AG10803 (cell line): Measurements from ENCODE around the gene SLC5A7.

ENCODE experiments used
- DNase-seq: peaks from one replicate; pipeline ENCODE4 v3.0.0; 2010; ENCODE audit warnings: low read depth
- H3K4me3 ChIP-seq: 2 replicates; pipeline ENCODE4 v1.5.1; 2011; ENCODE audit warnings: mild to moderate bottlenecking, low read length, control low read depth
- TF ChIP-seq, protein P1 (sequence below): conservative IDR thresholded peaks from 2 replicates; pipeline ENCODE4 v1.5.1; 2011; ENCODE audit warnings: mild to moderate bottlenecking, low read length, control low read depth, inconsistent platforms

SLC5A7 gene

GRCh38 chr2:108026092-108026794 lies 39.9 kb downstream of the SLC5A7 start:
- H3K4me3 ChIP-seq, result no peak overlapping the region
- TF ChIP-seq, protein P1, sequence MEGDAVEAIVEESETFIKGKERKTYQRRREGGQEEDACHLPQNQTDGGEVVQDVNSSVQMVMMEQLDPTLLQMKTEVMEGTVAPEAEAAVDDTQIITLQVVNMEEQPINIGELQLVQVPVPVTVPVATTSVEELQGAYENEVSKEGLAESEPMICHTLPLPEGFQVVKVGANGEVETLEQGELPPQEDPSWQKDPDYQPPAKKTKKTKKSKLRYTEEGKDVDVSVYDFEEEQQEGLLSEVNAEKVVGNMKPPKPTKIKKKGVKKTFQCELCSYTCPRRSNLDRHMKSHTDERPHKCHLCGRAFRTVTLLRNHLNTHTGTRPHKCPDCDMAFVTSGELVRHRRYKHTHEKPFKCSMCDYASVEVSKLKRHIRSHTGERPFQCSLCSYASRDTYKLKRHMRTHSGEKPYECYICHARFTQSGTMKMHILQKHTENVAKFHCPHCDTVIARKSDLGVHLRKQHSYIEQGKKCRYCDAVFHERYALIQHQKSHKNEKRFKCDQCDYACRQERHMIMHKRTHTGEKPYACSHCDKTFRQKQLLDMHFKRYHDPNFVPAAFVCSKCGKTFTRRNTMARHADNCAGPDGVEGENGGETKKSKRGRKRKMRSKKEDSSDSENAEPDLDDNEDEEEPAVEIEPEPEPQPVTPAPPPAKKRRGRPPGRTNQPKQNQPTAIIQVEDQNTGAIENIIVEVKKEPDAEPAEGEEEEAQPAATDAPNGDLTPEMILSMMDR, result no peak
- no peak for DNase-seq

DNA sequence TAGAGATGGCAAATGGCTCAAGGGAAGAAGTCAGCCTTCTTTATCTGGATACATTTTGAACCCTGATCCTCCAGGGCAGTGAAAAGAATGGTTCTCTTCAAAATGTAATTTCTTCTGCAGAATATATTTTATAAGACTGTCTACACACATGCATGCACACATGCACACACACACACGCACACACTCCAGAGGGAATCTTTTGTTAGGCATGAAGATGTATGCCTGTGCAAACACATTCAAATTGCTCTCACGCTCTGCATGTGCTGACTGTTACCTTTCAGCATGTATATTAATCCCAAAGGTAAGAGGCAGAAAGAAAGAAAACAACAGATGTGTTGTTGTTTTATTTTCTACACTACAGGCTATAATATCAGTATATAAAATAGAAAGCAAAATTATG lies 43.2 kb downstream of the SLC5A7 start:
- H3K4me3 ChIP-seq, result no peak overlapping the region
- no peak for DNase-seq
- TF ChIP-seq, protein P1, result no peak

- DNase-seq, result no peak
- no peak overlapping the region for H3K4me3 ChIP-seq
- TF ChIP-seq, protein P1, result no peak
Observed at GRCh38 chr2:108029912-108030311, 43.6 kb downstream of the SLC5A7 start.

DNA sequence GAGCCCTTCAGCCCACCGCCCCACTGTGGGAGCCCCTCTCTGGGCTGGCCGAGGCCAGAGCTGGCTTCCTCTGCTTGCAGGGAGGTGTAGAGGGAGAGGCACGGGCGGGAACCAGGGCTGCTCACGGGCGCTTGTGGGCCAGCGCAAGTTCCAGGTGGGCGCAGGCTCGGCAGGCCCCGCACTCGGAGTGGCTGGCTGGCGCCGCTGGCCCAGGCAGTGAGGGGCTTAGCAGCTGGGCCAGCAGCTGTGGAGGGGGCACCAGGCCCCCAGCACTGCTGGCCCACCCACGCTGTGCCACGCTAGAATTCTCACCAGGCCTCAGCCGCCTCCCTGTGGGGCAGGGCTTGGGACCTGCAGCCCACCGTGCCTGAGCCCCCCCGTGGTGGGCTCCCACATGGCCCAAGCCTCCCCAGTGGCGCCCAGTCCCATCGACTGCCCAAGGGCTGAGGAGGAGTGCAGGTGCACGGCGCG lies 45.2 kb downstream of the SLC5A7 start:
- TF ChIP-seq, protein P1, result no peak
- H3K4me3 ChIP-seq, result no peak overlapping the region
- DNase-seq, result no peak

DNA sequence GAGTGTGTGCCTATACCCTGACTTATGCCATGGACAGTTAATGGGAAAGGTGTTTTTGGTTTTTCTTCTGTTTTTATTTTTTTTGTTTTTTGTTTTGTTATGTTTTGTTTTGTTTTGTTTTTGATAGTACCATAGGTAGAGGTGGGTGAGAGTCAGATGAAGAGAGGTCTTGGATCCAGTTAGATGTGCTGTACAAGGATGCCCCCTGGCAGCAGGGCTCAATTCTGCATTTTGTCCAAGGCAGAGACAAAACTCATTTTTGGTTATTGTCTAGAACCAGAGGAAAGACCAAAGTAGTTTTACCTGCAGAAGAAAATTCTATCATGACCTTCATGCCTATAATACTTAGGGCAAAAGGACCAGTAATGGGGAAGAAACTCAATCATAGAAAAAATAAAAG lies 48.5 kb downstream of the SLC5A7 start:
- H3K4me3 ChIP-seq, result no peak overlapping the region
- no peak for DNase-seq

GRCh38 chr2:108048752-108049151 lies 62.4 kb downstream of the SLC5A7 start:
- no peak for DNase-seq
- TF ChIP-seq, protein P1, result no peak
- H3K4me3 ChIP-seq, result no peak overlapping the region

More for the DNA sequence above, 48.5 kb downstream of the SLC5A7 start:
- TF ChIP-seq, protein P1, result no peak

GRCh38 chr2:108058576-108059137 lies 72.3 kb downstream of the SLC5A7 start:
- TF ChIP-seq, protein P1, result no peak
- no peak overlapping the region for H3K4me3 ChIP-seq
- no peak for DNase-seq
